Loucy (cell line): ENCODE measurements around the gene ARHGAP26.

ENCODE experiments used
- EZH2phosphoT487 ChIP-seq: fragments of 200-600 bp; IDR thresholded peaks from 2 replicates; pipeline ENCODE4 v1.6.1; 2018; ENCODE audit warnings: antibody characterized with exemption, mild to moderate bottlenecking, moderate library complexity, borderline replicate concordance
- TF ChIP-seq, protein P1 (sequence below): fragments of 200-600 bp; sonication (generic); conservative IDR thresholded peaks from 2 replicates; pipeline ENCODE4 v1.5.1; 2014; ENCODE audit warnings: mild to moderate bottlenecking, antibody characterized with exemption, low read length

DNA sequence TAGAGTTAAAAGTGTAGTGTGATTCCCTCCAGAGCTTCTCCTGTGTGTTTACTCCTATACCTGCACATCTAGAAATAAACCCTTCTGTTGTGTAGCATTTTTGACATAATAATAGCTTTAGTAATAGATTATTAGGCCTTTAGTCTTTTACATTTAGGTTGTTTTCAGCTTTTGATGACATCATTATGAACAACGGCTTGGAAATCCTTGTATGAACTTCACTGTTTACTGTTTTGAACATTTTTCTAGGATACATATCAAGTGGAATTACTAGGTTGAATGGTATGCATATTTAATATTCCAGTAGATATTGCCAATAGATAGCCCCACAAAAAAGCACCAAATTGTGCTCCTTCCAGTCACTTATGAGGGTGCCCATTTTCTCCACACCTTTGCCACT is 174.0 kb downstream of the ARHGAP26 start:
- no peak for TF ChIP-seq EZH2phosphoT487
- TF ChIP-seq, protein P1, sequence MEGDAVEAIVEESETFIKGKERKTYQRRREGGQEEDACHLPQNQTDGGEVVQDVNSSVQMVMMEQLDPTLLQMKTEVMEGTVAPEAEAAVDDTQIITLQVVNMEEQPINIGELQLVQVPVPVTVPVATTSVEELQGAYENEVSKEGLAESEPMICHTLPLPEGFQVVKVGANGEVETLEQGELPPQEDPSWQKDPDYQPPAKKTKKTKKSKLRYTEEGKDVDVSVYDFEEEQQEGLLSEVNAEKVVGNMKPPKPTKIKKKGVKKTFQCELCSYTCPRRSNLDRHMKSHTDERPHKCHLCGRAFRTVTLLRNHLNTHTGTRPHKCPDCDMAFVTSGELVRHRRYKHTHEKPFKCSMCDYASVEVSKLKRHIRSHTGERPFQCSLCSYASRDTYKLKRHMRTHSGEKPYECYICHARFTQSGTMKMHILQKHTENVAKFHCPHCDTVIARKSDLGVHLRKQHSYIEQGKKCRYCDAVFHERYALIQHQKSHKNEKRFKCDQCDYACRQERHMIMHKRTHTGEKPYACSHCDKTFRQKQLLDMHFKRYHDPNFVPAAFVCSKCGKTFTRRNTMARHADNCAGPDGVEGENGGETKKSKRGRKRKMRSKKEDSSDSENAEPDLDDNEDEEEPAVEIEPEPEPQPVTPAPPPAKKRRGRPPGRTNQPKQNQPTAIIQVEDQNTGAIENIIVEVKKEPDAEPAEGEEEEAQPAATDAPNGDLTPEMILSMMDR = no peak
